Stimulated activated CD8-positive, alpha-beta memory T cell treated with anti-CD3 and anti-CD28 coated beads, Interleukin-12 subunit alpha, Interleukin-12 subunit beta, amount 100 ng/mL, for 24 hours (primary cell): ENCODE data around the gene RABGGTA.

Source experiments
- DNase-seq: peaks from one replicate; pipeline ENCODE4 v3.0.0-alpha.2; 2020; ENCODE audit errors: extremely low read depth

Gene RABGGTA

DNA sequence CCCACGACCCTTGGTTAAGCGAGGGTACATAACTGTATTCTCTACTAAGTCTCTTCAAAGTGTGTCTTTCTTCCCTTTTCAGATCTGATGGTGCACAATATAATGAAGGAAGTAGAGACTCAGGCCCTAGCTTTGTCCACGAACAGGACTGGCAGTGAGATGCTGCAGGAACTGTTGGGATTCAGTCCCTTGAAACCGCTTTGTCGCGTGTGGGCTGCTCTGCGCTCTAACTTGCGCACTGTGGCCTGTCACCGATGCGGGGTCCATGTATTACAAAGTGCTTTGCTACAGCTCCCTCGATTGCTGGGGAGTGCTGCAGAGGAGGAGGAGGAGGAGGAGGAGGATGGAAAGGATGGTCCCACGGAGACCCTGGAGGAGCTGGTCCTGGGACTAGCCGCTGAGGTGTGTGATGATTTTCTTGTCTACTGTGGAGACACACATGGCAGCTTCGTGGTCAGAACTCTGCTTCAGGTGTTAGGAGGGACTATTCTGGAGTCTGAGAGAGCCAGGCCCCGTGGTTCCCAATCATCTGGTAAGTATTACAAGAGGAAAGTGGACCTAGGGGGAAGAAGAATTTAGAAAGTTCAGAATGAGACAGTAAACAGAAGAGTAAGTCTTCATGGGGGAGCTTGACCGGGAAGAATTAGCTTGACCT is 29.1 kb upstream of the RABGGTA start:
- no peak for DNase-seq

DNA sequence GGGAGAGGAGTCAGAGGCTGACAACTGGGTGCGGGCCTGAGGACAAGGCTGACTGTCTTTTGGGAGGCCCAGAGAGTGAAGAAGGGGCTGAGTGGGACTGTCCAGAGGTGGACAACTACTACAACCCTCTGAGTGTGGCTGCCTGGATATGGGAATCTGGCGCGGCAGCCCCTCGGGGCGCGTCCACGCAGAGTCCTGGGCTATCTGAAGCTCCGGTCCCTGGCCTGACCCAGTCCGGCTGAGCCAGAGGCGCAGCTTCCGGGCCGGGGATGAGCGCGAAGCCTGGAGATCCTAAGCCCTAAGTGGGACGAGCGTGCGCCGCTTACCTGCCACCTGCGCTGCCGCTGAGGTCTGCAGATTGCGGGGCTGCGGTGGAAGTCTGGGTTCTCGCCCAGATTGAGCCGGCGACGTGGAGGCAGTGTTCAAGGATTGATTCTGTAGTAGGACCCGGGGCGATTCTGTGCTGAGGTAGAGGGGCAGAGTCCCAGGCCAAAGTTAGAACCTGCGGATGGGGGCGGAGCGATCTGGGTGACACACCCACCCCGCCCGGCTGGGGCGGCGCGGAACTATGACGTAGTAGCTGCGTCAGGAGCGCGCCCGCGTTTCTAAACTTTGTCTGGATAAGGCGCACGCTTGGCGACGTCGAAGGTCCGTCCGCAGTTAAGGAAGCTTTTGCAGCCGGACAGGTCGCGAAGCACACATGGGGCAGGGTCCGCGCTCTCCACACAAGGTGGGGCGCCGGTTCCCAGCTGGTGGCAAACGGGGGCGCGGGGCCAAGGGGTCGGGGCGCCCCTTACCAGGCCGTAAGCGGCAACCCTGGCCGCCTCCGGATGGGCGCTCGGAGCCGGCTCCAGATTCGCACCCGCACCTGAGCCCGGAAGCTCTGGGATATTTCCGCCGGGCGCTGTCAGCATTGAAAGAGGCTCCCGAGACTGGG is 28.1 kb upstream of the RABGGTA start, which contains the start of the genes DHRS1 and NOP9:
Gene DHRS1, minus strand, starts transcription at position 526 of the 937 bp plus-strand sequence. CDS start 674 bp downstream, outside the sequence.
Gene NOP9, plus strand, starts transcription at position 596 of the 937 bp plus-strand sequence. Its CDS starts 105 bp downstream, at position 701.
- DNase-seq = peak; percentile 85

DNA sequence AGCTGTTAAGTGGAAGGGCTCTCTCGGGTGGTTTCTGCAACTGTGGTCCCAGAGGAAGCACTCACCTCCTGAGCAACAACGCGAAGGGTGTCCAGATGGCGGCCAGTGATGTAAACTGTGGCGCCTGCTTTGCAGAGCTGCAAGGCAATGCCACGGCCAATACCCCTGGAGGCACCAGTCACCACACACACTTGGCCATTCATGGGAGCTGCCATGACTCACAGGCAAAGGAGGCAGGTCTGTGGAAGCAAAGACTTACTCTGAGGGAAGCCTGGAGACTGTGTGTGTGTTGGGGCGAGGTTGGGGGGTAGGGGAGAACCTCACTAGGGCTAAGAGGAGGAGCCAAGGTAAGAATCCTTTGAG is 27.5 kb upstream of the RABGGTA start:
- no peak for DNase-seq

DNA sequence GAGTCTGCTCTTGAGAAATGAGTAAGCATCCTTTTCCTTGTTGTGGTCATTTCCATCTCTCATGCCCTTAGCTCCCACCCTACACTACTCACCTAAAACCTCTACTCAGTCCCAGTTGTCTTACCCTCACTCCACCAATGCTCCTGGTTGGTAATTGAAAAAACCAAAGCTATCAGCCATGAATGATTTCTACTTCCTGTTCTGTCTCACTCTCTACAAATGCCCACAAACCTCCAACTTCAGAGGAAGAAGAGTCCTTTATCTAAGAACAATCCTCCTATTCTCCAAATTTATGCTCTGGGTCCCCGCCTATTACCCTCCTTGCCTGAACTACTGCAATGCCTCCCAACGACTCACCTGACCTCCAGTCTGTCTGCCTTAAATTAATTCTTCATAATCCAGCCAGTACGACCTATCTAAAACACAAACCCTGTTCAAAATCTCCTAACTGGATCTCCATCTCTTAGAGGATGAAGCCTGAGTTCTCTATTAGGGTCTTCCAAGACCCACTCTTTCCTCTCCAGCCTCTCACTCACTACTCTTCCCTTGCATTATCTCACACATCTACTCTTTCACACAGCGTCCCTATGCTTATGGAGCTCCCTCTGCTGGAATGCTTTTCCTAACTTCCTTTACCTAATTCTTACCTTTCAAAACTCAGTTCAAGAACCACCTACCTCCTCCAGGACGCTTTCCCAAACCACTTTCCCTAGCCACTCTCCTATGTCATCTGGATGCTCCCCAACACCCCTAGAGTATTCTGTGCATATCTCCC is 26.0 kb upstream of the RABGGTA start:
- no peak for DNase-seq

DNA sequence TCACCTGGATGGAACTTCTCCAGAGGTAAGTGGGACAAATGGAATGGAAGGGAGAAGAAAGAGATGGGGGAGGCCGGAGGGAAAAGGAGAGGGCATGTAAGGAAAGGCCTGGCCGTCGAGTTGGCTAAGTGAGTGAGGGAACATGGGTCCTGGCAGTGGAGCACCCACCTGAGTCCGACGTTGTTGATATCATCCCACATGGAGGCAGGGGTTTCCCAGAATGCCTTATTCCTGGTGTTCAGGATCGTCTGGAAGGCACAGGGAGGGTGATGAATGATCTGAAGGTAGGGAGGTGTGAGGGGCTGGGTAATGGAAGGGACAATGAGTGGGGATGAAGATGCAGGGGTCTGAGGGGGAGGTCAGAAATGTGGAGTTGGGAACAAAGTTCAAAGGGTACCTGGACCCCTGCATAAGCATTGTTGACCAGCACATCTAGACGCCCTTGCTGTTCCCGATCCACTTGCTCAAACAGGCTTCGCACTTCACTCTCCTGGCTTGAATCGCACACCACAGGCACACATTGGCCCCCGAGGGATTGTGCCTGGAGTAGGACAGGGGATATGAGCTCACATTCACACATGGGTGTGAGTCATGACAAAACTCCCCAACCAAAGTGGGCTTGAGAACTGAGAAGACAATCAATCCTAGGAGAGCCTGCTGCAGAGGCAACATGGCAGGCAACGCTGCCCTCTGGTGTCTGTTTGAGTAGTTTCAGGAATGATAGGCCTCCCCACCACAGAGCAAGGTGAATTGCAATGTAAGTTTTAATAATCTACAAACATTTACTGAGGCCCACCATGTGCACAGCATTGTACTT is 25.2 kb upstream of the RABGGTA start:
- no peak for DNase-seq

DNA sequence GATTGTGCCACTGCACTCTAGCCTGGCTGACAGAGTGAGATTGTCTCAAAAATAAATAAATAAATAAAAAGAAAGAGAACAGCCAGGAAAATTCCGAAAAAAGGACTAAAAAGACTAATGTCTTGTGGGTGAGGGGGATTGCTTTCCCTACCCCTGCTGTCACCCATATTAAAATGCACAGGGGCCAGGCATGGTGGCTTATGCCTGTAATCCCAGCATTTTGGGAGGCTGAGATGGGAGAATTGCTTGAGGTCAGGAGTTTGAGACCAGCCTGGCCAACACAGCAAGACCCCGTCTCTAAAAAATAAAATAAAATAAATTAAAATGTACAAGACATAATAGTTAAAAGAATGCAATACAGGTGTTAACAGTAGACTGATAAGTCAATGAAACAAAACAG is 22.1 kb upstream of the RABGGTA start:
- DNase-seq = no peak

DNA sequence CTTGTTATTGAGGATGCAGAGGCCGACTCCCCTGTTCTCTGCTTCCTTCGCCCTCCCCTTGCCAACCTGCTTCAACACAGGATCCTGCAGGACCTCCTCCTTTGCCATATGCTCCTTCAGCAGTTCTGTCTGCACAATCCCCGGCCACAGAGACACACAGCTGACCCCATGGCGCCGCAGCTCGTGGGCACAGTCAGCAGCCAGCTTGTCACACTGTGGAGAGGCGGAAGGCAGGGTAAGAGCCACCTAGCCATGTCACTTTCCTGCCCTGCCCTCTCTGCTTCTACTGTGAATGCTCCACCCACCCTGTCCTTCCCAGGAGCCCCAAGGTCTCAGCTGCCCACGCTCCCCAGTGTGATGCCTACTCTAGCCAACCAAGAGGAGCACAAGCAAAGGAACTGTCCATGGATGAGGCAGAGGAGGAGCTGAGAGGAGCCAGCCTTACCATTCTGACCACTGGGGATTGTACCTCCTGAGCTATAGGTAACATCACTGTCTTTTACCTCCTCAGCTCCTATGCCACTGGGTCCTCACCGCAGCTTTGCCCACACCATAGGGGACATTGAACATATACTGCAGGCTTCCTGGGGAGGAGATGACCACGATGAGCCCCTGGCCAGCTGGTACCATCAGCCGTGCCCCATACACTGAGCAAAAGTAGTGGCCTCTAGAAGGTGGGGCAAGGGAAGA is 20.9 kb upstream of the RABGGTA start:
- no peak for DNase-seq

DNA sequence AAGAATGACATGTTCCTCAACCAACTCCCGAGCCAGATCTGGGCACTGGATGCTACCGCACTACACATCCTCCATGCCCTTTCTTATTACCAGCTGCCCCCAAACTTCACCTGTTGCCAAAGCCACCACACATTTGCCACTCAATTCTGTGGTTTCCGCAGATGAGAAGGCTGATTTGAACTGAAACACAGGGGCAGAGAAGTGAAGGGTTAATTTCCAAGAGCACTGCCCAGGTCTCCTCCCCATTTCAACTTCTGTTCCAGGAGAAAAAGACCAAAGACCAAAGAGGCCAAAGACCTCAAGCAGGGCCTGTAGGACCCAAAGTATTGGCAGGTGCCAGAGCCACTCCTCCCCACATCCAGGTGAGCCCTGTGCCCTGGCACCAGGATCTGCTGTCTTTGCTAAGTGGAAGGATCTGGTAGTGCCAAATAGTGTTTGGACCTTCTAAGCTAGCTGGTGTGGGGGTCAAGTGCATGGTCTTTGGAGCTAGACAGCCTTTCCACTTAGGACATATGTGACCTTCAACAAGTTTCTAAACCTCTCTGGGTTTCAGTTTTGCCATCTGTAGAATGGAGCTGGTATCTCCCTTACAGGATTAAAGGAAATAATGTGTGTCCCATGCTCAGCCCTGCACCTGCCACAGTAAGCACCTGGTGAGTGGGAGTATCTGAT is 20.2 kb upstream of the RABGGTA start:
- DNase-seq = no peak

DNA sequence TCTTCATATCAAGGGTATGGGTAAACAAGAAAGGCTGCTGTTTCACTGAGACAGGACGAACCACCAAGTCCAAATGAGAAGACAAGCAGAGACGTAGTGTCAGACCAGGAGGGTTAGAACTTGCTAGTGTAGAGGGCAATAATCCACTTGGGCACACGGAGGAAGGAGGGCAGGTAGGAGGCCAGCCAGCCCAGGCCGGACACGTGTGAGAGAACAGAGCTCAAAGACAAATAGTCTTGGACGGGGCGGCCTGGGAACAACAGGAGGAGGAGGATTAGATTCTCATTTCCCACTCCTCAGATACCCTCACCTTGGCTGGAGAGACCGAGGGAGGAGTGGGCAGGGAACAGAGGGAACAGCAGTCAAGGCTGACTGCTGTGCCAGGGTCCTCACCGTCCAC is 19.3 kb upstream of the RABGGTA start:
- no peak for DNase-seq

DNA sequence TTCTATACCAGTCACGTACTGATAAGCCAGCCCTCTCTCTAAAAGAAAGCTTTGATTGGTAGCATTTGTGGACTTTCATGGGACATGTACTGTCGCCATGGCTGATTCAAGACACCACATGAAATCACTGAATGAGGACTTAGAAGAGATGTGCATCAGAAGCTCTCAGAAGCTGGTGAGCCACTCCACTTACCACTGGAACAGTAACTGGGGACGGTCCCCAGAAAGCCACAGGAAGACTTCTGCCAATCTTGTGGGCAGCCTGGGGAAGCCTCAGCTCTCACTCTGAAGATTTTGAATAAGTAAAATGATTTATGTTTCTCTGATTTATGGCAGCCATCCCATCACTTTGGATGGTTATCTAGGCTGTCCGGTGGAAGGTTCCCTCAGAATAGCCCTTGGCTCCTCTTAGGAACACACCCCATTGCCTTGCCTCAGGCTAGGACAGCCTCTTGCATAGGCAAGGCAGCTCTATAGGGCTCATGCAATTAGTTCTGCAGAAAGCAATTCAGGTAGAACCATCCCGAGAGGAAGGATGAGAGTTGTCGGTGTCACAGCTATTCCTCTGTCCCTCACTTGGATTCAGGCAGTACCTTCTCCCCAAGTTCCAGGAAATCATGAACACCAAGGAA is 18.4 kb upstream of the RABGGTA start:
- DNase-seq = no peak

DNA sequence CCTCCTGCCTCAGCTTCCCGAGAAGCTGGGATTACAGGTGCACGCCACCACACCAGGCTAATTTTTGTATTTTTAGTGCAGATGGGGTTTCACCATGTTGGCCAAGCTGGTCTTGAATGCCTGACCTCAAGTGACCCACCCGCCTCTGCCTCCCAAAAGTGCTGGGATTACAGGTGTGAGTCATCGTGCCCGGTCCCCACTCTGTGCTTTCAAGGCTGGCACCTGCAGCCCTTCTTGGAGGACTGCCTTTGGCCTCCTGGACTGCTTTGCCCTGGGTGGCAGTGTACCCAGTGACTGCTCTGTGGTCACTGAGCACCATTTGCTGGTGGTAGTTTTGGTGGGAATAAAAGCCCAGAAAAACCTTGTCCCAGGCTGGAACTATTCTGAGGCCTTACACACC is 15.6 kb upstream of the RABGGTA start:
- DNase-seq = no peak

DNA sequence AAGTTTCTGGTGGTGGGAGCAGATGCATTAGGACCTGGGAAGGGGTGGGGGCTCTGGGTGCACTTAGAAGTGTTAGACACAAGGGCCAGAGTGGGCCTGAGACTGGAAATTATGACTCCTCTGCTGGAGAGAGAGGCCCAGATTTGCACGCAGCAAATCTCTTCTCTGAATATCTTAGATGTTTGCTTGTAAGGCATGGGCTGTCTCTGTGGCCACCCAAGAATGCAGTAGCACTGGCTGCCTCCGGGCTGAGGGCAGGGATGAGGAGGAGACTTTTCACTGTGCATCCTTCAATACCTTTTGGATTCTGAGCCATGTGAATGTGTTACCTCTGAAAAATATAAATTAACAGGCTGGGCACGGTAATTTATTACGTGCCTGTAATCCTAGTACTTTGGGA is 14.0 kb upstream of the RABGGTA start:
- DNase-seq = no peak

DNA sequence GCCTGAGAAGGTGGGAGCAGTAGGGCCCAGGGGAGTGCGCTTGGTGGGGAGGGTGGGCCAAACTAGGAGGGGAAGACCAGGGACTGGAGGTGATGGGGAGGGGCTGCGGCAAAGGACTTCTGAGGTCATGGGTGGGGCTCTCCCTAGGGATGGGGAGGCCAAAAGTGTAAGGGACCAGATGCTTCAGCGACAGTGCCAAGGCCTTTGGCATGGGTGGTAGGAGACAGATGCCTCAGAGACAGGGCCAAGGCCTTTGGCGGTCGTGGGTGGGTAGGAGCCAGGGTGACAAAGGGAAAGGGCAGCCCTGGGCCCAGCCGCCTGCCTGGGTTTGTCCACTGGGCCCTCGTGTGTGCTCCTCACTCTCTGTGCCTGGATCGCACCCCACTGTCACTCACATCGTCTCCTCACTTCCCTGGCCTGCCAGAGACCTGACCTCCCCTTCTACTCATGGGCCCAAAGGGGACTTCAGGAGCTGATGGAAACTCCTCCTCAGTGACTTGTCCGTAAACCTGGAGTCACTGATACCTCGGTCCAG is 13.2 kb upstream of the RABGGTA start:
- no peak for DNase-seq

DNA sequence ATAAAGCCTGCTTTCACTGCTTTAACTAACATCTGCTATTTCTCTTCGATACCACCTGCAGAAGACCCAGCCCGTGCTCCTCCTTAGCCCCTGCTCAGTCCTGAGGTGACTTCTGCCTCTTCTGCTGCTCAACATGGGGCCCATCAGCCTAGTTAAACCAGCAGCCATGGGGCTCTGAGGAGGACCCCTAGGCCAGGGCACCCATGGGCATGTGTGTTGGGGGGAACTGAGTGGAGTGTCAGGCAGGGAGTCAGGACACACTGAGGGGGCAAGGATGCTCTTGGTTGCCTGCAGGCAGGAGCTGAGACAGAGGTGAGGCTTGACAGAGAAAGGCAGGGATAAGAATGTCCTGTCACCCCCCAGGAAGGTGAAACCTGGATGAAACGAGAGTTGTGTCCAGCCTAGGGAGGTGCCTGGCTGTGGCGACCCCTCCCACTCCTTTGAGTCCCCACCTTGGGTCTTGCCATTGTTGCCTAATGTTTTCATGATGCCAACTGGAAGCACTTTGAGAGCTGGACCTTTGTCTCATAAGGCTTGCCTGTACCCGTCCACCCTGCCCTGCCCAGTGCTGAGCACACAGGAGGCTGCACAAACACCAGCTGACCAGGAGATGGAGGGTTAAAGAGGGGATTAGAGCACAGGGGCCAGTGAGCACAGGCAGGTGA is 12.5 kb upstream of the RABGGTA start:
- DNase-seq = no peak

DNA sequence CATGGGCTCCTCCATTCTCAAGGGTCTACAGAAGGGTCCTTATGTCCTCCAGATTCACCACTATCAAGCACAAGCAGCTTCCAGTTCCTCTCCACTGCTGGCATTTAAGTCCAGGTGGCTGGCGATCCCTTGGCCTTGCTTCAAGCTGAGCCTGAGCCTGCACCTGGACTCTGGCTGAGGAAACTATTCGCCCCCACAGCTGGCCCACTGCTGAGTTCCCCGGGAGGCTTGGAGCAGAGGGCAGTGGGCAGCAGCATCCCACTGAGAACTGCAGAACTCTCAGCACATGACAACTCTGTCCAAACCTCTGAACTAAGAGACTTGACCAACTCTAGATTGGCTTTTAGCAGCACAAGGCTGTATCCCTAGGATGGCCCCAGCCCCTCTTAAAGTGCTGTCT is 11.3 kb upstream of the RABGGTA start:
- DNase-seq = no peak

DNA sequence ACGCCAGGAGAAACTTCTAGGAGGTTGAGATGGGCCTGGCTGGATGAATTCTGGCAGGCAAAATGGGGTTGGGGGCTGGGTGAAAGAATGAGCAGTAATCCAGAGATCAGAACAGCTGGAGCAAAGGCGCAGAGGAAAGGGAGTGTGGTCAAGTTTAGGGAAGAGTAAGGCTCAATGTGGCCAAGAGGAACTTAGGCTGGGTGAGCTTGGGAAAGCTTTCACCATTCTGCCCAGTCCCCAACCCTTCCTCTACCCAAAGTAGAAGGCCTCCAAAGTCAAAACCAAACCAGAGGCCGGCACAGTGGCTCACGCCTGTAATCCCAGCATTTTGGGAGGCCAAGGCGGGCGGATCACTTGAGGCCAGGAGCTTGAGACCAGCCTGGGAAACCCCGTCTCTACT is 10.2 kb upstream of the RABGGTA start:
- DNase-seq = no peak

DNA sequence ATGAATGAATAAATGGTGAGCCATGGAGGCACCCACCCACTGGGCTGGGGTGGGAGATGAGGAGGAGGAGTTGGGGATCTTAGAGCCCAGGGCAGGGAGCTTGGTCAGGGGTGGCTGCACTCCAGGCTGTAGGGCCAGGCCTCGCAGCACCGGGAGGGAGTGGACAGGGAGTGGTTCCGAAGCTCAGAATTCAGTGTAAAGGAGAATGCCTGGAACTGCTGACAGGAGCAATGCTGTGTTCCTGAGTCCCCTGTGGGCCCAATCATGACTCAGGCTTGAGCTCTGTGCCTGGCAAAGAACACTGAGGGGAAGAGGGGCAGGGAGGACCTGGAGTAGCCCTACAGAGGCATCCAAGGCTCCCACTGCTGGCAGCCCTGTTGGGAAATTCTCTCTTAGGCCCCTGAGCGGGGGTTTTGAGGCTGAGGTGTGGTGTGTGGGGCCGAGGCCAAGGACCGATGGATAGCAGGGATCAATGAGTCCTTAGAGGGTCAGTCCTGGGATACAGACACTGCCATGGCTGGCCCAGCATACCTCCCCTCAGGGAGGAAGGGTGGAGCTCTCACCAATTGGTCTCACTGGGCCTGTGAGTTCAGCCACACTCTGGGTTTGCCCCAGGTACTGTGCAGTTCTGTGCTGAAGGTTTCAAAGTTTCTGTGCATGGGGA is 9.5 kb upstream of the RABGGTA start:
- no peak for DNase-seq
